Measurements from ENCODE around the gene ULK1.

DNA sequence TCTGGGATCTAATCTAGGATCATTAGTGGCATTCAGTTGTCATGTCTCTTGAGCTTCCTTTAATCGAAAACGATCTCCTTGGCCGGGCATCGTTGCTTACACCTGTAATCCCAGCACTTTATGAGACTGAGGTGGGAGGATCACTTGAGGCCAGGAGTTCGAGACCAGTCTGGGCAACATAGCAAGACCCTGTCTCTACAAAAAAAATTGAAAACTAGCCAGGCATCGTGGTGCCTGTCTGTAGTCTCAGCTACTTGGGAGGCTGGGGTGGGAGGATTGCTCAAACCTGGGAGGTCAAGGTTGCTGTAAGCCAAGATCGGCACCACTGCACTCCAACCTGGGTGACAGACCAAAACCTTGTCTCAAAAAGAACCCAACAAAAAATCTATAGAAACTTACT lies 43.7 kb downstream of the ULK1 start:
- no peak for TF ChIP-seq TEAD4 (IDR thresholded peaks at IDR 0.05)
- no peak for TF ChIP-seq REST (IDR thresholded peaks at IDR 0.05; ENCODE audit: low read depth)
- TF ChIP-seq TAF1 (IDR thresholded peaks at IDR 0.05; ENCODE audit: low read depth): no peak
- no peak for TF ChIP-seq CEBPB (IDR thresholded peaks at IDR 0.05)
